Stimulated activated CD4-positive, alpha-beta T cell treated with anti-CD3 and anti-CD28 coated beads, Interleukin-2, amount 100 ng/mL, for 24 hours (primary cell): ENCODE measurements around the gene SLC13A3.
"Not testable (repeated sequence)": the region's sequence is repeated elsewhere in the genome, so short reads cannot be mapped to it uniquely, and the experiment has no call there.

ENCODE experiments used
- DNase-seq, 2 donors: peaks; one replicate each; pipeline ENCODE4 v3.0.0-alpha.2; 2020

The SLC13A3 gene

DNA sequence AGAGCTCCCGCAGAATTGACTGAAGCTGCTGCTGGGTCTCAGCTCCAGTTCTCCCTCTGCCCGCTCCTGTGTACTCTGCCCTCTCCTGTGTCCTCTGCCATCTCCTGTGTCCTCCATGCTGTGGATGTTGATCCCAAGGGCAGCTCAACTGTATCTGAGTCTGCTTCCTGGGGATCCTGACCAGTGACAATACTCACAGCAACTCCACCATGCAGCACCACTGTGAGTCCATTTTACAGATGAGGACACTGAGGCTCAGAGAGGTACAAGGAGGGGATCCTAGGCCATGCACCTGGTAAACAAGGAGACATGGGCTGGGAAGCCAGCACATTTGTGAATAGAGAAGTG is 29.4 kb upstream of the SLC13A3 start:
- DNase-seq = no peak

DNA sequence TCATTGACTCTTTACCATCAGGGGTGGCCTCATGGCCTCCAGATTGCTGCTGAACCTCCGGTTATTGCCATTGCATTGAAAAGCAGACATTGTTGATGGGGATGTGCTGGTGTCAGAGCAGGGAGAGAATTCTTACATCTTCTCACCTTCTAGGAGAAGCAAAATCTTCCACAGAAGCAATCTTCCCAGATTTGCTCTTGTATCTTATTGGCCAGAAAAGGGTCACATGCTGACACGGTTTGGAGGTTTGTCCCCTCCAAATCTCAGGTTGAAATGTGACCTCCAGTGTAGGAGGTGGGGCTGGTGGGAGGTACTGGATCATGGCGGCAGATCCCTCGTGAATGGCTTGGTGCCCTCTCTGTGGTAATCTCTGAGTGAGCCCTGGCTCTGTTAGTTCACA is 27.3 kb upstream of the SLC13A3 start:
- no peak for DNase-seq

DNA sequence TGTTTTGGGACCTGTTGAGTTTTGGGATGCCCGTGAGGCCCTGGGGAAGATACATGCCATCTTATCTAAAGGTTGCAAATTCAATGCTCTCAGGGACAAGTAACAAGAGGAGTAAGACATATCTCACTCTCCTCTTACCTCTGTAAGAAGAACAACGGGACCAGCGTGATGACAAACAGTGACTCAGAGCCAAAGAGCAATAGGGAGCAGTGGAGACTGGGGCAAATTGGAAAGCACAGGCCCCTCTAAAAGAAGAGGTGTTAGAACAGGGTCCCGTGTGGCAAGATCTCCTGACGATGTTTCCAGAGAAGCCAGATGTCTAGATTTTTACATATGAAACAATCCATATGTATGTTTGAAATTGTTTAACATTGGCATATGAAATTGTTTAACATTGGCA is 26.3 kb upstream of the SLC13A3 start:
- no peak for DNase-seq

DNA sequence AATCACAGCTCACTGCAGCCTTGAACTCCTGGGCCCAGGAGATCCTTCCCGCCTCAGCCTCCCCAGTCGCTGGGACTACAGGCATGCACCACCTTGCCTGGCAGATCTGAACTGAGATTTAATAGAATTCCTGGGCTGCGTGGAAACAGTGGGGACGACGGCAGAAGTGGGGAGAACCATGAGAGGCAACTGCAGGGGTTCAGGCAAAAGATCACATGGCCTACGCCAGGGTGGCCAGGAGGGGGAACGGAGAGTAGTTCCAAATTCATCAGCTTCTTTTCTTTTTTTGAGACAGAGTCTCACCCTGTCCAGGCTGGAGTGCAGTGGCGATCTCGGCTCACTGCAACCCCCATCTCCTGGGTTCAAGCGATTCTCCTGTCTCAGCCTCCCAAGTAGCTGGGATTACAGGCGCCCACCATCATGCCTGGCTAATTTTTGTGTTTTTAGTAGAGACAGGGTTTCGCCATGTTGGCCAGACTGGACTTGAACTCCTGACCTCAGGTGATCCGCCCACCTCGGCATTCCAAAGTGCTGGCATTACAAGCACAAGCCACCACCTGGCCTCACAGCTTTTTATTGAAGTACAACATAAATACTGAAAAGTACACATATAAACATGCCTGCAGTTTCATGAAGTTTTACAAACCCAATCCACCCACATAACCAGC is 25.5 kb upstream of the SLC13A3 start:
- not testable (repeated sequence) for DNase-seq

DNA sequence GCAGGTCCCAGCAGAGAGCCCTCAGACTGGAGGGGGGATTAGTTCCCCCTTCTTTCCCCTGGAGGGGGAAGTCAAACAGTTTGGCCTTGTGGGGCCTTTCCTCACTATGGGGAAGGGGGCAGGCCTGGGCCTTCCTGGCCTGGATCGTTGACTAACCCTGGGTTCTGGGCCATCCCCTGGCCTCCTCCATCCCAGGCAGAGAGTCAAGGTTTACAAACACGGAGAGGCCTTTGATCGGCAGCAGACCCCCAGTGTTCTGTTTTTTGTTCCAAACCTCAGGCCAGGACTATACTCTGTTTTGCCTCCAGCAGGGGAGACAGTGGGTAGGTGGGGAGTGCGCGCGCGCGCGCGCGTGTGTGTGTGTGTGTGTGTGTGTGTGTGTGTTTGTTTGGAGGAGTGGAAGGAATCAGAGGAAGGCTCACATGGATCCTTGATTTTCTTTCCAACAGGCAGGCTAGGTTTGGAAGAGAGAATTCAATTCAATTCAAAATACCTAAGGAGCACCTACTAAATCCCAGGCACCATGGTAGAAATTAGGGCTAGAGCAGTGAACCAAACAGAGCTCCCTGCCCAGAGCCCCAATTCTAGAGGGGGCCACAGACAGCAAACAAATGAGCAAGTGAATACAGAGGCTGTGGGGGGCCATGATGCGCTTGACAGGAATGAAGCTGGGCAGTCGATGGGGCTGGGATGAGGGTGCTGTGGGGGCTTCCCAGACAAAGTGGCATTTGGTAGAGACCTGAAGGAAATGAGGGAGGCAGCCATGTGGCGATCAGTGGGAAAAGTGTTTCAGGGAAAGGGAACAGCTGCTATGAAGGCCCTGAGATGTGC is 23.2 kb upstream of the SLC13A3 start:
- DNase-seq = no peak

DNA sequence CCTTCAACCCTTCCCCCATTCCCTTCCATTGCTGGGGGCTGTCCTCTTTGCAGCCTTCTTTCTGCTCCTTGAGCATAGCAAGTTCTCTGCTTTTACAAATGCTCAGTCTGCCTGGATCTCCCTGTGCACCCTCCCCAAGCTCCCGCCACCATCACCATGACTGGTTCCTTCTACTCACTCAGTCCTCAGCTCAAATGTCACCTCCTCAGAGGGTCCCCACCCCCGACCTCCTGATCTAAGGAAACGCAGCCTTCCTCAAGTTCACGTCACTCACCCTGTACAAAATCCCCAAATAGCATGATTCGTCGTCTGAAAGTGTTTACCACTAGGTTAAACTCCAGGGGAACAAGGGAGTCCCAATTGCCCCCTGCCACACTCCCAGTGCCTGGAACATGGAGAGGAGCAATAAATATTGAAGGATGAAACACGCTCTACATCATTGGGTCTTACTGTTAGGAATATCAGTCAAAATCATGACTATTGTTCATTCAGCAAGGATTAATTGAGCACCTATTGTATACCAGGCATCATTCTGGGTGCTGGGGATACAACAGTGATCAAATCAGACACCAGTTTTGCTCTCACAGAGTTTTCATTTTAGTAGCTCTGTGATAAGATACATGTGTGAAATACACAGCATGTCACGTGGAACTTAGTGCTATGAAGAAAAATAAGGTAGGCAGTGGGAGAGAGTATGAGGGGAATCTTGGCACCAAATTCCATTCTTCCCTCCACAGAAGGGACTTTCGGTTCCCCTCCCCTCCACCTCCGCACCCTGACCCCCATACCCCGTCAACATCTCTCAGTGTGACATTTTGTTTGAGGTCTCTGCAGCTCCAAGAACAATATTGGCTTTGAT is 22.4 kb upstream of the SLC13A3 start:
- no peak for DNase-seq

DNA sequence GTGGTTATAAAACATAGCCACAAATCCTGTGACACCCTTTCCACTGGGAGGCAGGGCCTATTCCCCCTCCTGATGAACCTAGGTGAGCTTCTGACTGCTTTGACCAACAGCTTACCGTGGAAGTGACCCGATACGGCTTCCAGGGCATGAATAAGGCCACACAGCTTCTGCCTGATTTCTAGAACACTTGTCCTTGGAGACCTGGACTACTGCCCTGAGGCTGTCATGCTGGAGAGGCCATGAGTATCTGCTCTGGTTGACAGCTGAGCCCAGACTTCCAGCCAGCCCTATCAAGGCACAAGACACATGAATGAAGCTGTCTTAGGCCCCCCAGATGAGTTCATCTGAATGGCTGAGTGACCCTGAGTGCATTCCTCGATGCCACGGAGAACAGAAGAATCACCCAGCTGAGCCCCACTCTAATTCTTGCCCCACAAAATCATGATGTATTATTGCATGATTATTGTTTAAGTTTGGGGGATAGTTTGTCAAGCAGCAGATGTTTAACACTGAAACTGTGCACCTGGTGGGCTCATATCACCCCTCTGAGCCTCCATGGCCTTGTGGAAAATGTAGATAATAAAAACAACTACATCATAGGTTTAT is 21.4 kb upstream of the SLC13A3 start:
- DNase-seq = no peak

DNA sequence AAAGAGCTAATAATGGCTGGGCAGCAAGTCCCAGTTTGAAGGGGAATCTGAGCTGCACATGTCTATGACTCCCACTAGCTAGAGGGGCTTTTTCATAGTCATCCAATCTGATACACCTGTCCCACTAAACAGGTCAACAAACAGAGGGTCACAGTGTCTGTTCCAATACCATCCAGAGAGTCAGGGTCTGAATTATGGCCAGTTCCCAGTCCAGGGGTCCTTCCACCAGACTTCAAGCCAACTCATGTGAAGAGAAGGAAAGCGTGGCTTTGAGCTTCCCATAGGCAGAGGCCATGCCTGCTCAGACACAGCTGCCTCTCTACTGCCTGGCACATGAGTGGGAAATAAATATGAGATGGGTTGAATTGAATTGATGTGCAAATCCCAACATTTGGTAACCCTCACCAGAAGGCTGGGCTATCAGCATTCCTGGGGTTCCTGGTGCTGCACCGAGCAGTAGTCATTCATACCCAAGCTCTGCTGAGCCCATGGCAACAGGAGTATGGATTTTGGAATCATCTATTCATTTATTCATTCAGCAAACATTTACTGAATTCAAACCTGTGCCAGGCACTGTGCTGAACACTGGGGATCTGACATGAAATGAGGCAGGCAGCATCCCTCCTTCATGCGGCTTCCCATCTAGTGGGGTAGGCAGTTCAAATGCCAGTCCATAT is 20.7 kb upstream of the SLC13A3 start:
- DNase-seq = no peak

DNA sequence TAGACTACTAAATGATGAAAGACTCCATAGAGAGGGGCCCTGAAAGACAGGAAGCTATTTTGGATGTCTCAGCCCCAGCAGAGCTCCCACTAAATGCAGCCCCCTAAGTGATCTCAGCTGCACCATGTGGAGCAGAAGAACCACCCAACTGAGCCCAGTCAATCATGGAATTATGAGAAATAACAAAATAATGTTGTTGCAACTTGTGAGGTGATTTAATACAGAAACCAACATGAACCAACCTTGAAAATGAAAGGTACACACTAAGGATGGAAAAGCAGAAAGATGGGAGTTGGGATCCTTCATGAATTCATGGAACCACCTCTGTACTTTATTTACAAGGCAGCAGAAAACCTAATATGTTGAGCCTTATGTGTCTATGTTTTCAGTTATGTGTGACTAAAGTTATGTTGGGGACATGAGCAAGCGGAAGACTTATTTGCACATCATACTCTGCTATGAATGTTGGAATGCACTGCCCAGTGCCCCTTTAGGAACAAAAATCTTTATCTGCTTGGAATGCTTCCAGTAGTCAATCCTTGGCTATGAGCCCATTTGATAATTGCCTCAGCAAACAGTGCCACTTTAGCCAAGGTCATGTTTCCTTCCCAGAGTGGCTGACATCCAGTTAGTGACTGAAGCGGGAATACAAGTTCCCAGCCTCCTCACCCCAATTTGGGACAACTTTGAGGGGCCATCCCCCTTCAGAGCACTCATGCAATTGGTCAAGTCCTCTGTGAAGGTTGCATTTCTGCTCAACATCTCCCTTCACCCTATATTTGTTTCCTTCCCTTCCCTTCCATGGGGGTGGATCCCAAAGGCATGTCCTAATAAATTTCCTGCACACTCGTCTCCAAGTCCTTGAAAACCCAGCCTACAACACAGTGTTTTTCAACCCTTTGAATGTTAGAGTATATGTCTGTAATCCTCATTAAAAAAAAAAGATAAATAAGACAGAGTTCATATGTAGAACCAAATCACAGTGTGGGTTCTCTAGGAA is 19.6 kb upstream of the SLC13A3 start:
- DNase-seq = no peak

DNA sequence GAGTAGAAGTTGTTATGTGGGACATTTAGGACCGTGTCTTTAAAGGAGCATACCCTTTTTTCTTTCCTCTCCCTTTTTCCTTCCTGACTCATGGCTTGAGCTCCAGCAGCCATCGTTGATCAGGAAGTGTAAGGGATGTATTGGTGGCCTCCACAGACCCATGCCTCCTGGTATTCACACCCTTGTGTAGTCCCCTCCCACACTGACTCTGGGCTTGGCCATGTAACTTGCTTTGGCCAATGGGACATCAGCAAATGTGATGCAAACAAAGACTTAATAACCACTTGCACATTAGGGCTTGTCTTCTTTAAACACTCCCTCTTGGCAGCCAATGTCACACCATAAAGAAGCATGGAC is 18.9 kb upstream of the SLC13A3 start:
- DNase-seq = no peak

DNA sequence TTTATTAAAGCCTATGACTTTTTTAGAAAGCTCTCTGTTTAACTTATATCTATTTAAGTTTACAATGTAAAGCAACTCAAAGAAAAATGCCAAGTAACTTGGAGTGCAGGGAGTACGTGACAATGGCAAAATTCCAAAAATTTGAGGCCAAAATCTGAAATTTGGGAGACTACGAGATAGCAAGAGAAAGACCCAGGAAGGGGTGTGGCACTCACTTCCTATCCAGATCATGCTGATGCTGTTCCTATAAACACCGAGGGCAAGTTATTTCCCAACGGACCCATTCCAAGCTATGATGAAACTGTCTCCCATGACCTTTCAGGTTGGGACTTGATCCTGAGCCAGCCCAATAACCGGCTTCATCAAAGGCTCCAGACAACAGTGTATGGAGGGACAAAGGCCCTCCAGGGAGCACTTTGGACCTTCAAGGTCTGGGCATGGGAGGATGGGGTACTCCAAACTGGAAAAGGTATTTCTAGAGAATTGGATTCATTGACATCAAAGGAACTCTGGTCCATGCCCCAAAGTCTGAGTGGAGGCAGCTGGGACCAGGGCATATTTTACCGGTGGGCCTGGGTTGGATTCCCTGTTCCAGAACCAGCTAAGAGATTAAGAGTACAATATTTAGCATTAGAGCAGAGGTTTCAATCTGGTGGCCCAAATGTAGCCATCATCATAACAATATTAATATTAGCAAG is 15.7 kb upstream of the SLC13A3 start:
- no peak for DNase-seq

DNA sequence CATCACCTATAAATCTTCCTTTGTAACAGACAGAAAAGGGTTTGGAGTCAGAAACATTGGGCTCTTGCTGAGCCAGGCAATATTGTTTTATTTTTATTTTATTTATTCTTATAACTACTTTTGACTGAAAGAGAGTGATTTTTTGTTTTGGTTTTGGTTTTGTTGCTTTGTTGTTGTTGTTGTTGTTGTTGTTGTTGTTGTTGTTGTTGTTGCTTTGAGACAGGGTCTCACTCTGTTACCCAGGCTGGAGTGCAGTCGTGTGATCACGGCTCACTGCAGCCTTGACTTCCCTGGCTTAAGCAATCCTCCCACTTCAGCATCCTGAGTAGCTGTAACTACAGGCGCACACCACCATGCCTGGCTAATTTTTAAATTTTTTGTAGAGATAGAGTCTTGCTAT is 15.0 kb upstream of the SLC13A3 start:
- no peak for DNase-seq

DNA sequence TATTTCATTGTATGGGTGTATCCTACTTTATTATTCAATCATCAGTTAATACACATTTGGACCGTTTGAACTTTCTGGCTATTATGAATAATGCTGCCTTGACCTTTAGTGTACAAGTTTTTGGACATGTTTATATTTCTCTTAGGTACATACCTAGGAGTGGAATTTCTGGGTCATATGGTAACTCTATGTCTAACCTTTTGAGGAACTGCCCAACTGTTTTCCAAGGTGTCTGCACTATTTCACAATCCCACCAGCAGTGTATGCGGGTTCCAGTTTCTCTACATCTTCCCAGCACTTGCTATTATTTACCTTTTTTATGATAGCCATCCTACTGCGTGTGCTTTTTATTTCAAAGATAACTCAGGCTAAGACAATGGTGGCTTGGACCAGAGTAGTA is 14.3 kb upstream of the SLC13A3 start:
- no peak for DNase-seq

DNA sequence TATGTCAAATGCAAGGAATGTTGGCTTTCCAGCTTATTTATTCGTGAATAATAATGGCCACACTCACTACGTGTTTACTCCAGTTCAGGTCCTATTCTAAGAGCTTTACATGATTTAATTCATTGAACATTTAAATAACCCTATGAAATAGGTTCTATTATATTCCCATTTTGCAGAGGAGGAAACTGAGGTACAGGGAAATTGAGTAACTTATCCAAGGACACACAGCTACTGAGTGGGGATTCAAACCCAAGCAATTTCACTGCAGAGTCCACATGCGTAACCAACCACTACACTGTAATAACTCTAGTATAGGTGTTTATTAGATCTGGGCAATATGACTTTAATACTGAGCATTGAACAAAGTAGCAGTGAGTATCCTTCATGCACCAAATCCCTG is 12.3 kb upstream of the SLC13A3 start:
- DNase-seq = no peak

DNA sequence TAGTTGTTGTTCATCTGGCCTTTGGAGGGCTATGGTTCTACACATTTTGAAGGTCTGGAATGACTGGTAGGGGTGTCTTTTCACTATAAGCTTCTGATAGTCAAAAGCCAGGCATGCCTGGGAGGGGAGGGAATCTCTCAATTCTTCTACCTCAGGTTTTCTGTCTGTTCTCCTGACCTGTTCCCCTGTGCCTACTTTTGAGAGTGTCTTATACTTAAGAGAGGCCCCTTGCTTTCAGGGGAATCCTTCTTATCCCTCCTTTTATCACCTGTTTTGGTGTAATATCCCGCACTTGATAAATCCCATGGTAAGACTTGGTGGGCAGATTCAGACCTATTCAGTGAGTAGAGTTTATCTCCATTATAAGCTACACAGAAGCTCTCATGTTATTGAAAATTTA is 10.4 kb upstream of the SLC13A3 start:
- DNase-seq = no peak

DNA sequence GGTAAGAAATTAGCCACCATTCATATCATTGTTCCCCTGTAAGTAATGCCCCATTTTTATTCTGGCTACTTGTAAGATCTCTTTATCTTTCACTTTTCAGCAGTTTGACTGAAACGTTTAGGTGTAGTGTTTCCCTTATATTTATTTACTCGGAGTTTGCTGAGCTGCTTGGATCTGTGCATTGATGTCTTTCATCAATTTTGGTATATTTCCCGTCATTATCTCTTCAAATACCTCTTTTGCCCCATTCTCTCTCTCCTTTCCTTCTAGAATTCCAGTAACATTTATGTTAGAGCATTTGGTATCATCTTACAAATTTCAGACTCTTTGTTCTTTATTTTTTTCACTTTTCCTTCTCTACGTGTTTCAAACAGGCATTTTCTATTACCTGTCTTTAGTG is 9.2 kb upstream of the SLC13A3 start:
- no peak for DNase-seq

DNA sequence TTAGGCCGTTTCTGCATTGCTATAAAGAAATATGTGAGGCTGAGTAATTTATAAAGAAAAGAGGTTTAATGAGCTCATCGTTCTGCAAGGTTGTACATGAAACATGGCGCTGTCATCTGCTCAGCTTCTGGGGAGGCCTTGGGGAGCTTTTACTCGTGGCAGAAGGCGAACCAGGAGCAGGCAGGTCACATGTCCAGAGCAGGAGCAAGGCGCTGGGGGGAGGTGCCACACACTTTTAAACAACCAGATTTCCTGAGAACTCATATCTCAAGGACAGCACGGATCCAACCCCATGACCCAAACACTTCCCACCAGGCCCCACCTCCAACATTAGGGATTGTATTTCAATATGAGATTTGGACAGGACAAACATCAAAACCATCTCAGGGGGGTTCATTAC is 6.4 kb upstream of the SLC13A3 start:
- no peak for DNase-seq

DNA sequence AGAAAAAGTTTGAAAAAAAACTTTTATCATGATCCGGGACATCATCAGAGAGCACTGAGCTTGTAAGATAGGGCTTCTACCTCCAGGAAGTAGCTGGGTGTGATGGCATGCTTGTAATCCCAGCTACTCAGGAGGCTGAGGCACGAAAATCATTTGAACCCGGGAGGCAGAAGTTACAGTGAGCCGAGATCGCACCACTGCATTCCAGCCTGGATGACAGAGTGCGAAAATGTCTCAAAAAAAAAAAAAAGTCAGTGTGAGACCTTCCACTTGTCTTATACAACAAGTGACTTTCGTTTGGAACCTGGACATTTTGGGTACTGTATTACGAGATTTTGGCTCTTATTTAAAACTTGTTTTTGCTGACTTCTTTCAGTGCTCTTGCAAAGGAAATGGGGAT is 5.9 kb upstream of the SLC13A3 start:
- DNase-seq = no peak

DNA sequence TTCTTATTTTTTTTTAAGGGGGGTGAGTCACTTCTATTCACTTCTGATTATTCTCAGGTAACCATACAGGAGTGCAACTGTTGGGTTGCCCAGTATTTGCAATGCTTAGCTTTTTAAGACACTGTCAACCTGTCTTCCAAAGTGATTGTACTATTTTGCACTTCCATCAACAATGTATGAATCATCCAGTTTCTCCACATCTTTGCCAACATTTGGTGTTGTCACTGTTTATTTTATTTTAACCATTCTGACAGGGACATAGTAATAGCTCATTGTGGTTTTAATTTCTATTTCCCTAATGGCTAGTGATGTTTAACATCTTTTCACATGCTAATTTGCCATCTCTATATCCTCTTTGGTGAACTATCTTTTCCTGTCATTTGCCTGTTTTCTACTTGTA is 1.4 kb upstream of the SLC13A3 start:
- no peak for DNase-seq

DNA sequence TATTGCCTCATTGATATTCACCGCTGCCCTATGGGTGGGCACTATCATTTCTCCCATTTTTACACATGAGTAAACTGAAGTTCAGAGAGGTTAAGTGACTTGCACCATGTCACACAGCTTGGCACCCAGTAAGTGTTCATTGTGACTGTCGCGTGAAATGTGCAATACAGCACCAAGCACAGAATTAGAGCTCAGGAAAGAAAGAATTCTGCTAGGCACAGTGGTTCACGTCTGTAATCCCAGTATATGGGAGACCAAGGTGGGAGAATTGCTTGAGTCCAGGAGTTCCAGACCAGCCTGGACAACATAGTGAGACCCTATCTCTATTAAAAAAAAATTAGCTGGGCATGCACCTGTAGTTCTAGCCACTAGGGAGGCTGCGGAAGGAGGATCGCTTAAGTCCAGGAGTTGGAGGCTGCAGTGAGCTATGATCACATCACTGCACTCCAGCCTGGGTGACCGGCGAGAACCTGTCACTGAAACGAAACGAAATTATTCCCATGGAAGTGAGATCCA is 626 bp downstream of the SLC13A3 start:
- no peak for DNase-seq
